GM21367 (cell line): Measurements from ENCODE around the gene FRAT1.
"Not testable (repeated sequence)": the region's sequence is repeated elsewhere in the genome, so short reads cannot be mapped to it uniquely, and the experiment has no call there.

ENCODE experiments used
- ATAC-seq: cut with Tn5 transposase; IDR thresholded peaks from one replicate; pipeline ENCODE4 v1.9.1; 2021; ENCODE audit not compliant: unreplicated experiment

Gene FRAT1, protein sequence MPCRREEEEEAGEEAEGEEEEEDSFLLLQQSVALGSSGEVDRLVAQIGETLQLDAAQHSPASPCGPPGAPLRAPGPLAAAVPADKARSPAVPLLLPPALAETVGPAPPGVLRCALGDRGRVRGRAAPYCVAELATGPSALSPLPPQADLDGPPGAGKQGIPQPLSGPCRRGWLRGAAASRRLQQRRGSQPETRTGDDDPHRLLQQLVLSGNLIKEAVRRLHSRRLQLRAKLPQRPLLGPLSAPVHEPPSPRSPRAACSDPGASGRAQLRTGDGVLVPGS

DNA sequence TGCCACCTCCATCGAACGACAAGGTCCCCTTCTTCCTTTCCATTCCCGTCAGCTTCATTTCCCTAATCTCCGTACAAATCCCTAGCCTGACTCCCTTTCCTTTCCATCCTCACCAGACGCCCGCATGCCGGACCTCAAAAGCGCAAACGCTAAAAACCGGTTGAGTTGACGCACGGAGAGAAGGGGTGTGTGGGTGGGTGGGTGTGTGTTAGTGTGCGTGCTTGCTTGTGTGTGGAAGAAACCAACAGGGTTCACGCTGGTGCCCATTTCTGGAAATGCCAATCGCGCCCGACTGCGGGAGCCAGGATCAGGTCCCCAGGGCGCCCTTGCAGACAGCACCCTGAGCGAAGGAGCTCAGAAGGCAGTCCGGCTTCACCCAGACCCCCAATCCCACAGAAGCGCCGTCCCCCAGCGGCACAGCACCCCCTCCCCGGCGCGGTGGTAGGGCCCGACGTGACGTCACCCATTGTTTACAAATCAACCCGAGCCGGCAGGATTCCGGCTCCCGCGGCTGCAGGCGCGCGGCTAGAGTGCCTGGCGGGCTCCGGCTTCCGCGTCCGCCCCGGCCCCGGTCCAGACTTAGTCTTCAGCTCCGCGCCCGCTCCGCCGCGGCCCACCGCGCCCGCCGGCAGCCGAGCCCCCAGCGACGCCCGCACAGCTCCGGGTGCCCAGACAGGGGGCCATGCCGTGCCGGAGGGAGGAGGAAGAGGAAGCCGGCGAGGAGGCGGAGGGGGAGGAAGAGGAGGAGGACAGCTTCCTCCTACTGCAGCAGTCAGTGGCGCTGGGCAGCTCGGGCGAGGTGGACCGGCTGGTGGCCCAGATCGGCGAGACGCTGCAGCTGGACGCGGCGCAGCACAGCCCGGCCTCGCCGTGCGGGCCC is at the start of gene FRAT1:
FRAT1 (plus strand) TSS at position 500 of the 880 bp plus-strand sequence; CDS start at position 683, 183 bp downstream.
- peak; percentile 59 for ATAC-seq

DNA sequence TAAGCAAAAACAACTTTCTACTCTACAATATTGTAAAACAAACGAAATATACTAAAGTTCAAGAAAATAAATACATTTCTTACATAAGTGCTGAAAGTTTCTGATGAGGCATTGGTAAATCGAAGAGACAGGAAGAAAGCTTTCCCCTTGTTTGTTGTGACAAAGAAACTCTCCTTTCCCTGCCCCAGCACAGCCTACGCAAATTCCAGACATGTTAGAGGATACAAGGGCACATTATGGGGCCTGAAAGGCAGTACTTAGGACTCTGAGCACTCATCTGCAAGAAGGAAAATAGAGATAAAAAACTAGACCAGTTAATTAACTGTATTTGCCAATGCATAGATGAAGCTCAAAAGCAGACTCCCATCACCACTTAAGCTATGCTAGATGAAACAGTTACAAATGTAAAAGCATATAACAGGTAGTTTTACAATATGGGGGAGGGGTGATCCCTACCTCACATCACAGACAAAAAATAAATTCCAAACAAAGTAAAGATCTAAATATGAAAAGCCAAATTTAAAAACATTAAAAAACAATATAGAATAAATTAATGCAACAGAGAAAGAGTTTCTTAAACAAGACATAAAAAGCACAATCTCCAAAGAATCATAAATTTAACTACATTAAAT is 48.4 kb upstream of the FRAT1 start:
- no peak for ATAC-seq

DNA sequence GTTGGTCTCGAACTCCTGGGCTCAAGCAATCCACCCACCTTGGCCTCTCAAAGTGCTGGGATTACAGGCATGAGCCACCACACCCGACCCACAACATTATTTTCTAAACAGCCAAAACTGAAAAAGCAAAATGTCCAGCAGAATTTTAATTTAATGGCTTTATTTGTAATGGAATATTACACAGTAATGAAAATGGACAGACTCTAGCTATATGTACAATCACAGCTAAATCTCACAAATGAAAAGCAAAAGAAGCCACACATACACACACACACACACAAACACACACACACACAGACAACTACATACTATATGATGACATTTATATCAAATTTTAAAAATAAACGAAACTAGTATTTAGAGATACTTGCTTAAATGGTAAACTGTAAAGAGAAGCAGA is 45.4 kb upstream of the FRAT1 start:
- ATAC-seq = no peak

DNA sequence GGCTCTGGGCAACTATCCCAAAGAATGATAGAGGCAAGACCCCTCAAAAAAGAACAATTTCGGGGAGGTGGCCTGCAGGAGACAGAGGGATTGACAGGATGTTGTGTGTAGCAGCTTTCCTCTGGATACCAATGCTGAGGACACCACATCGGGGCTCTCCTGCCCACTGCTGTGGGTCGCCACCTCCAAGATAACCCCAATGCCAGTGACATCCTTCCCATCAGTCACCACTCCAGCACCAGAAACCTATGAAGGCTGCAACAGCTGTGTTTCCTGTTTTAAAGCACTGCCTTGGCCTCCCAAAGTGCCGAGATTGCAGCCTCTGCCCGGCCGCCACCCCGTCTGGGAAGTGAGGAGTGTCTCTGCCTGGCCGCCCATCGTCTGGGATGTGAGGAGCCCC is 44.2 kb upstream of the FRAT1 start:
- ATAC-seq = no peak

DNA sequence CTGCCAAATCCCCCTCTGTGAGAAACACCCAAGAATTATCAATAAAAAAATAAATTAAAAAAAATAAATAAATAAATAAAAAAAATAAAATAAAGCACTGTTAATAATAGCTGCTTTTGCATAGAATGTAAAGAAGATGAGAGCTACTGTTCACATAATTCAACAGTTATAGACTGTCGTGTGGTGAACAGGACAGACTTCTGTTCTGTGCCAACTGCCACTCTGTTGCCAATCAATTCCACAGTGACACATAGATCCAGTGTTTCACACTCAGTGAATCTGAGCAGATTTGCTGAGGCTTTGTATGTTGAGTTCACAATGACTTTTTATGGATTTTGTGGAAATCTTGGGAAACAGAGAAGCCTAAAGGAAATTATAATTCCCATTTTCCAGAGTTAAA is 41.5 kb upstream of the FRAT1 start:
- ATAC-seq = no peak

DNA sequence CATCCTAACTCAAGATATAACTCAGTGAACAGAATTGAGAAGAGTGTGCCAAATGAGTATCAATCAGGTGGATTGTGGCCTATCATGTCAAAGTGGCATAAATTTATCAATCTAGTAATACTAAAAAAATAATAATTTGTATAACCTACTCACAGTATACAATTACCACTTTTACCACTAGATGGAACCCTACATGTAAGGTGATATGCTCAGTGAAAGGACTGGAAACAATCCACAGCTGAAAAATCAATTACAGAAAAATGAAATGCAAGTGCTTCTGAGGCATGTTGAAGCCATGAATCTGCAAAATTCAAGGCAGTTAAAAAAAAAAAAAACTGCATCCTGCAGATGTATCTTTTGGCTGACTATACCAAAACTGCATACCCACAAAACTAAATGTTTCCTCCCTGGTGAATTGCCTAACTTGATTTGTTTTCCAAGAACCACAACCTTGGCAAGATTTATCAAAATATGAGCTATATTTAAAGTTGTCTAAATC is 40.5 kb upstream of the FRAT1 start:
- ATAC-seq = no peak

DNA sequence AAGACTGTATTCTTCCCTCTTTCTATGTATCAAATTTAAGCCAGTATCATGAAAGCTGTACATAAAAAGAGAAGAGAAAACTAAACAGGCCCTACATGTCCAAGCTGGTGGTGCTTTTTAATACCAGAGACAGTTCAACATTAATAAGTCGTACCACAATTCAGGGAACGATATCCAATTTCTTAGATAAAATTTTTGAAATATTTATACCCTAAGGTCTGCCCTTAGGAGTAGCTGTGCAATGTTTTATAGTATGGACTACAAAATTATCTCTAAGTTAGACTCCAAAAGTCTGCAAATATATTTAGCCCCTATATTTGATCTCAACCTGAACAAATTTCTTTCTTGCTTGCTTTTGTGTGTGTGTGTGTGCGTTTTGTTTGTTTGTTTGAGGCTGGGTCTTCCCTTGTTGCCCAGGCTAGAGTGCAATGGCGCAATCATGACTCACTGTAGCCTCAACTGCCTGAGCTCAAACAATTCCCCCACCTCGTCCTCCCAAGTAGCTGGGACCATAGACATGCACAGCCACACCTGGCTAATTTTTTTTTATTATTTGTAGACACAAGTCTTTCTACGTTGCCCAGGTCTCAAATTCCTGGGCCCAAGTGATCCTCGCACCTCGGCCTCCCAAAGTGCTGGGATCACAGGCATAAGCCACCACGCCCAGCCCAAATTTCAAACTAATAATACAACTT is 39.8 kb upstream of the FRAT1 start:
- ATAC-seq = no peak

DNA sequence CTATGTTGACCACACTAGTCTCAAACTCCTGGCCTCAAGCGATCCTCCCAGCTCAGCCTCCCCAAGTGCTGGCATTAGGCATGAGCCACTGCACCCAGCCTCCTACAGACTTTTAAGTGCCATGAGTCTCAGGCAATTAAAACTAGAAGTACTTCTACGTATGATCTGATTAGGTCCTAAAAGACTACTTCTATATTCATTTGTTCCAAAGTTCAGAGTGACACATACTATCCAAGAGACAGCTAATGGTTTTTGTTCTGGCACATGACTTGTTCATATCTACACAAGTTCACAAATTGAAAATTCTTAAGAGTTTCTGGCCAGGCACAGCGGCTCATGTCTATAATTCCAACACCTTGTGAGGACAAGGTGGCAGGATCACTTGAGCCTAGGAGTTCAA is 38.3 kb upstream of the FRAT1 start:
- no peak for ATAC-seq

DNA sequence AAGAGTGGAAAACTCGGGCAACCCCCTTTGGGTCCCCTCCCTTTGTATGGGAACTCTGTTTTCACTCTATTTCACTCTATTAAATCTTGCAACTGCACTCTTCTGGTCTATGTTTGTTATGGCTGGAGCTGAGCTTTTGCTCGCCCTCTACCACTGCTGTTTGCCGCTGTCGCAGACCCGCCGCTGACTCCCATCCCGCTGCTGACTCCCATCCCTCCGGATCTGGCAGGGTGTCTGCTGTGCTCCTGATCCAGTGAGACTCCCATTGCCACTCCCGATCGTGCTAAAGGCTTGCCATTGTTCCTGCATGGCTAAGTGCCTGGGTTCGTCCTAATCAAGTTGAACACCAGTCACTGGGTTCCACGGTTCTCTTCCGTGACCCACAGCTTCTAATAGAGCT is 29.0 kb upstream of the FRAT1 start:
- not testable (repeated sequence) for ATAC-seq

DNA sequence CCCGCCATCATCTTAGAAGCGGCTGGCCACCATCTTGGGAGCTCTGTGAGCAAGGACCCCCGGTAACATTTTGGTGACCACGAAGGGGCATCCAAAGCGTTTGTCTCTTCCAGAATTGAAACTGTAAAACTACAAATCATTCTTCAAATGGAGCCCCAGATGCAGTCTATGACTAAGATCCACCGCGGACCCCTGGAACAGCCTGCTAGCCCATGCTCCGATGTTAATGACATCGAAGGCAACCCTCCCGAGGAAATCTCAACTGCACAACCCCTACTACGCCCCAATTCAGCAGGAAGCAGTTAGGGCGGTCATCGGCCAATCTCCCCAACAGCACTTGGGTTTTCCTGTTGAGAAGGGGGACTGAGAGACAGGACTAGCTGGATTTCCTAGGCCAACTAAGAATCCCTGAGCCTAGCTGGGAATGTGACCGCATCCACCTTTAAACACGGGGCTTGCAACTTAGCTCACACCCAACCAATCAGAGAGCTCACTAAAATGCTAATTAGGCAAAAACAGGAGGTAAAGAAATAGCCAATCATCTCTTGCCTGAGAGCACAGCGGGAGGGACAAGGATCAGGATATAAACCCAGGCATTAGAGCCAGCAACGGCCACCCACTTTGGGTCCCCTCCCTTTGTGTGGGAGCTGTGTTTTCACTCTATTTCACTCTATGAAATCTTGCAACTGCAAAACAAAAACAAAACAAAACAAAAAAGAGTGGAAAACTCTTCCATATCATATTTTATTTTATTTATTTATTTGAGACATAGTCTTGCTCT is 28.3 kb upstream of the FRAT1 start:
- ATAC-seq = not testable (repeated sequence)

DNA sequence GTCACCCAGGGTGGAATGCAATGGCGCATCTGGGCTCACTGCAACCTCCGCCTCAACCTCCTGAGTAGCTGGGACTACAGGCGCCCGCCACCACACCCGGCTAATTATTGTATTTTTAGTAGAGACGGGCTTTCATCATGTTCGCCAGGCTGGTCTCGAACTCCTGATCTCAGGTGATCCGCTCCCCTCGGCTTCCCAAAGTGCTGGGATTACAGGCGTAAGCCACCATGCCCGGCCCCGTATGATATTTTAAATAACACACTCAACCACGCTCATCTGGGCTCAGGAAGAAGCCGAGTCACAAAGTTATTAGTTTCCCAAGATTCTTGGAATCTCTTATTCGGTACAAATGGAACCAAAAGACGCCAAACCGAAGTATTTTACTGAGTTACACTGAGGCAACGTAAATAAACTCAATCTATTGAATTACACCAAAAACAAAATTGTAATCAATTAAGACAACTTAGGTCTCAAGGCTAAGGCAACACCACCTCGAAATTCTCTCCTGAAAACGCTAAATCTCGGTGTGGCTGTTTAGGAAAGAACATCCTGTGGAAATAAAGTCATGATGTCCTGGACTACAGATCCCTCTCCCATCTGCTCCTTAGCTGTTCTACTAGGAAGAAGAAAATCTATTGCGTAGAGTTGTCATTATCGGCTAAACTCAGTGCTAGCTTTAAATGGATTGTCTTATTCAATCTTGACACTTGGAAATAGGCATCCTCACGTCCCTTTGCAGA is 27.5 kb upstream of the FRAT1 start:
- ATAC-seq = no peak

DNA sequence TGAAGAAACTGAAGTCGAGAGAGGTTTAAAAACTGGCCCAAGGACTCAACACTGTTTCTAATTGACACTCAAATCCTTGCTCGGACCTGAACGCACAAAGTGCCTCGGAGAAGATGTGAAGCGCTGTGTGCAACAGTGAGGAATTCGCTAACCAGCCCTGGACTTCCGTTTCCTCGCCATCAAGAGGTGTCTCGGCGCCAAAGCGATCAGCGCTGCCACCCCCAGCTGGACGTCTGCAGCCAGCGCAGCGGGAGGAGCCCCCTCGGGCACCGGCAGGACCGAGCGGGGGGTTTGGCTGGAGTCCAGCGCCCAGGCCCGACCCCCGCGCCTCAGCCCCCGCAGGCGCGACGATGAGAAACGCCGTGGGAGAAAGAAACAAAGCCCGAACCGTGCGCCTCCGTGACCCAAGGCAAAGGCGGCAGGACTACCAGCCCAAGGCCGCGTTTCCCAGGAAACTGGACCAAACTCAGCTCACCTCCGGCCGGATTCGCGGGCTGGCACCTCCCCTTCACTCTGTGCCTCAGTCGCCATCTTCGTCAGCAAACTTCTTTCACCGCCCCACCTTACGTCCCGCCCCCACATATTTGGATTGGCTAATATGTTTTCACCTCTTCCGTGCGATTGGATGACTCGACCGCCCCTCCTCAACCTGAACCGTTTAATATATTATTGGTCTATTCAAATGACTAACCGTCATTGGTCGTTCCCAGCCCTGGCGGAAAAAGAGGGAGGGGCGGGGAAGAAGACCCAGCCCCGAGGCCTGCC is 26.8 kb upstream of the FRAT1 start, which contains the start of gene ARHGAP19:
ARHGAP19 (minus strand) TSS at position 541 of the 765 bp plus-strand sequence; CDS start at position 531, 10 bp downstream.
- ATAC-seq = peak; percentile 90

DNA sequence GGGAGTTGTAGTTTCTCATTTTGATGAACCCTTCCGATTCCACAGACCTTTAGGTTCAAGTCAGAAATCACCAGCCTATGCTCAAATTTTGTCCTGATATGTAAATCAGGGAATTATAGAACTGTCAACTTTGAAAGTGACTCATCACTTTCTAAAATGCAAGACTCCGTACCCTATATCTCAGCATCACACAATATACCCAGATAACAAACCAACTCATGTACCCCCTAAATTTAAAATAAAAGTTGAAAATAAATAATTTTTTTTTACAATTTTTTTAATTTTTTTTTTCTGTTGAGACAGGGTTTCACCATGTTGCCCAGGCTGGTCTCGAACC is 26.2 kb upstream of the FRAT1 start:
- no peak for ATAC-seq

DNA sequence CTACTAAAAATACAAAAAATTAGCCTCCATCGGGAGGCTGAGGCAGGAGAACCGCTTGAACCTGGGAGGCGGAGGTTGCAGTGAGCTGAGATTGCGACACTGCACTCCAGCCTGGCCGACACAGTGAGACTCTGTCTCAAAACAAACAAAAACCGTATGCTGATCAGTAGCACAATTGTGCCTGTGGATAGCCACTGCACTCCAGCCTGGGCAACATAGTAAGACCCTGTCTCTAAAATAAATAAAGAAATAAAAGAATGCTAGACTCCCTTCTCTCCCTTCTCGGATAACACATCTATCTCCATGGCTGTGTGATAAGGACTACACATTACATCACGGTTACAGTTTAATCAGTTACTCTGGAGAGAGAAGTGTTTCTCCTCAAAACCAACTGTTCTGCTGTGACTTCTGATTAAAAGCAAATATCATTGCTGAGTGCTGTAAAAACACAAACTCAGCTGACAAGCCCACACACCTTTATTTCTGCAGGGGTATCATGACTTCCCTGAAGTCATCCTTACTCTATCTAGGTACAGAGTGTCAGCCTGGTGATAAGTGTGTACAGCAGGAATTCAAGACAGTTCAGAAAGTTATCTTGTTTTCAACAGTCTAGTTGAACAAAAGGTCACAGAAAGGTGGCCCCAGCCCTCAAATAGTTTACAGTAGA is 21.4 kb upstream of the FRAT1 start:
- ATAC-seq = no peak

DNA sequence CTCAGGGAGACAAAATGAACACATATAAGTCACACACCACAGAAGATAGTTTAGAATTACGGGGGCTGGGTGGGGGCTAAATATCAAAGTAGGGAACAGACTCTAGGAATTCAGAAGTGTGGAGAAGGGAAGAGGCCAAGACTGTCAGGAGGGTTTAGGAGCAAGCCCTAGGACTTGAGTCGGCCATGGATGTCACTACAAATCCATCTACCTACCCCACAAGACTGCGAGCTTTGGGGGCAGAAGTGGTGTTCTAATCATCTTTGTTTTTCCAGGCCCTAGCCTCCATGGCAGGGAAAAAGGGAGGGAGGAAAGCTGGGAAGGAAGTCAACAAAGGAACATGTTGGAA is 20.9 kb upstream of the FRAT1 start:
- no peak for ATAC-seq

DNA sequence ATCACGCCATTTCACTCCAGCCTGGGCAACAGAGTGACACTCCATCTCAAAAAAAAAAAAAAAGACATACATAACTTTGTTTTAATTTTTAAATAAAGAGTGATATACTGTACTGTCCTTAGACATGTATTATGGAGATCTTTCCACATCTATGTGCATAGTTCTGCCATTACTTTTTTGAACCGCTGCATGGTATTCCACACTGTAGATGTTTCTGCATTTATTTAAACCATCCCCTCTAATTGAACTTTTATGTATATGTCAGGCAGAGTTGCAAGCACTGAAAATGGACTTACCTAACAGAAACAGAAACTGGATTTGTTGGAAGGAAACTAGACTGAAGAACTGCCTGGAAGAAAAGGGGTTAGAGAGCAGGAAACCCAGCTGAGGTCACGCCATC is 18.1 kb upstream of the FRAT1 start:
- ATAC-seq = no peak

DNA sequence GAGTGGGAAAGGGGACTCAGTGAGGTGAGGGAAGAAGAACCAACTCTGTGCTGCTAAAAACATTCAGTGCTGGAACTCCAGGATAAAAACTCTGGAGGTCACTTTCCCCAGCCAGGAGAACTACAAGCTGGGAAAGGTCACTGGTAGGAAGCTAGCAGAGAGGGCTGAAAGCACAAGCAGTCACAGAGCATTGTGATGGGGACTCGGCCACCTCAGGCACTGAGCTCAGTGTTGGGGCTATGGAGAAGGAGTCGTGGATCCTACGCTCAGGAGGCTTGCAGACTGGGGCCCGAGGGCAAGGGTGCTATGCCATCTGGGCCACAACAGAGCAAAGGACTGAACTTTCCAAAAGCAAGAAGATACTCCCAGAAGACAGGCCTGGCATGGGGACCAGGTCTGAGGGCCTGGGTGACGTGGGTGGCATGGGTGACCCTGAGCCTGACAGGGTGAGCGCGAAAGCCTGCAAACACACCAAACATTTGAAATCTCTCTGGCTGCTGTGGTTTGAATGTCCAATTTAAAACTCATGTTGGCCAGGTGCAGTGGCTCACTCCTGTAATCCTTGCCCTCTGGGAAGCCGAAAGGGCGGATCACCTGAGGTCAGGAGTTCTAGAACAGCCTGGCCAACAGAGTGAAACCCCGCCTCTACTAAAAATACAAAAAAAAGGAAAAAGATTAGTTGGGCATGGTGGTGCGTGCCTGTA is 16.8 kb upstream of the FRAT1 start:
- ATAC-seq = no peak

DNA sequence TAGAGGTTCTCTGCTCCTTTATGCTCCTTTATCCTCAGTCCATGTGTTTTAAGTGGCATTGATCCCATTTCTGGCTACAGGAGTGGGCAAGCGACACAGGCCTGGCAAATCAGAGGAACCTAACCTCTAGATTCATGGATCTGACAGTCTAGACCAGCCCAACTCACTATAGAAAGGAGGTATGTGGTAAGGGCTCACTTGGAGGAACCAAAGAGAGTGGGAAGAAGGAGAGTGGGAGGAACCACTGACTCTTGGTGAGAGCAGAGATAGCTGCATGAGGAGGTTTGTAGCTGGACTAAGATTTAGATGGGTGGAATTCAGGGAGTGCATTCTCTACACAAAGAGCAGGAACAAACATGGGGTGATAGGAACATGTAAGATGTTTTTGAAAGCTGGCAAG is 11.6 kb upstream of the FRAT1 start:
- no peak for ATAC-seq
